Osteoblast (primary cell): ENCODE measurements around the gene PTGDS. TPM values are rescaled to one million over a fixed set of nuclear protein-coding genes. Genes with fewer than 3 reads are reported as not detected.
"Not testable (repeated sequence)": the region's sequence is repeated elsewhere in the genome, so short reads cannot be mapped to it uniquely, and the experiment has no call there.

Source experiments
- DNase-seq: peaks from one replicate; pipeline ENCODE4 v3.0.0; 2011; ENCODE audit warnings: low spot score, mixed read lengths; ENCODE audit not compliant: insufficient read length; ENCODE audit errors: missing footprints
- H2AFZ ChIP-seq: 2 replicates; pipeline ENCODE4 v1.6.0; 2011; ENCODE audit warnings: mild to moderate bottlenecking, low read length
- H3K27ac ChIP-seq: 2 replicates; pipeline ENCODE4 v1.5.1; 2011; ENCODE audit warnings: mild to moderate bottlenecking, low read depth, low read length, moderate library complexity
- H3K27me3 ChIP-seq: 2 replicates; pipeline ENCODE4 v1.6.0; 2012; ENCODE audit warnings: mild to moderate bottlenecking, control low read depth, inconsistent platforms, low read length, moderate library complexity; ENCODE audit not compliant: insufficient read depth
- H3K36me3 ChIP-seq: 2 replicates; pipeline ENCODE4 v1.5.1; 2011; ENCODE audit warnings: mild to moderate bottlenecking, low read length, control low read depth, moderate library complexity; ENCODE audit not compliant: insufficient read depth
- H3K4me1 ChIP-seq: 2 replicates; pipeline ENCODE4 v1.5.1; 2011; ENCODE audit warnings: mild to moderate bottlenecking, low read length, control low read depth, moderate library complexity; ENCODE audit not compliant: insufficient read depth
- H3K4me2 ChIP-seq: 2 replicates; pipeline ENCODE4 v1.6.0; 2011; ENCODE audit warnings: mild to moderate bottlenecking, low read length; ENCODE audit not compliant: insufficient read depth
- H3K4me3 ChIP-seq: fragments of 200-600 bp; sonication (generic); 3 replicates; pipeline ENCODE4 v1.5.1; 2012; ENCODE audit warnings: mild to moderate bottlenecking, low read length, inconsistent platforms; ENCODE audit not compliant: insufficient read depth
- H3K79me2 ChIP-seq: 2 replicates; pipeline ENCODE4 v1.6.0; 2012; ENCODE audit warnings: mild to moderate bottlenecking, low read length, control low read depth, inconsistent platforms; ENCODE audit not compliant: insufficient read depth
- H3K9me3 ChIP-seq: 2 replicates; pipeline ENCODE4 v1.5.1; 2011; ENCODE audit warnings: low read depth, low read length, control low read depth
- H4K20me1 ChIP-seq: 2 replicates; pipeline ENCODE4 v1.6.0; 2012; ENCODE audit warnings: mild to moderate bottlenecking, low read length, control low read depth; ENCODE audit not compliant: insufficient read depth
- CTCF ChIP-seq: IDR thresholded peaks from 2 replicates; pipeline ENCODE4 v1.5.1; 2011; ENCODE audit warnings: mild to moderate bottlenecking, low read depth, low read length, moderate library complexity; ENCODE audit errors: extremely low read depth
- total RNA-seq: library from RNA; depleted of rRNA; stranded (reverse); fragments of >200 nt; gene quantifications from 2 replicates; pipeline ENCODE4 v1.2.3, GENCODE V29; 2012

Gene PTGDS
- total RNA-seq, 1 donor: 57.9 TPM

DNA sequence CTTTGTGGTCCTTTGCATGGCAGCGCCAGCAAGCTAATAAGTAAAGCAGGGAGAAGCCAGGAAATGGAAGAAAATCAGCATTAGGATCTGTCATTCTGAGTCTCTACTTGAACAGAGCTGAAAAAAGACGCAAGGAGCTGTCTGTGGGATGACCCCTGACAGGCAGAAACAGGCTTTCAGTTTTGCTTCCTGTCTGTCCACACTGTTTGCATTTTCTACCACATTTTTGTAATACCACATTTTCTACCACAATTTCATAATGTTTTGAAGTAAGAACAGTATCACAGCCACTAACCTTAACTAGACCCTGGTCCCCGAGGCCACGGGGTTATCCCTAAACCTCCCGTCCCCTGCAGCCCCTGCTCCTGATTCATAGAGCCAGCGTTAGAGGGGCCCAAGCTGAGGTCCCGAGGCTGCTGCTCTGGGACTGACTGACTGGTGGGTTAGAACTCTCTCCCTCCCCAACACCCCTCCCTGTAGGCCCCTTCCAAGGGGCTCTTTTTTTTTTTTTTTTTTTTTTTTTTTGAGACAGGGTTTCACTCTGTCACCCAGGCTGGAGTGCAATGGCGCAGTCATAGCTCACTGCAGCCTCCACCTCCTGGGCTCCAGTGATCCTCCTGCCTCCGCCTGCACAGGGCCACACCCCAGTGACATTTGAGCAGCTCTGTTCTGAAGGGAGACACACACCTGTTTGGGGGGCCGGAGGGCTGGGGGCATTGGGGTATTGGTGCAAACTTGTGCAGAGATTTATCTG lies 23.1 kb downstream of the PTGDS start:
- Histone ChIP-seq H2AFZ (peak overlapping the region; percentile 85), H3K4me2 (peak overlapping the region; percentile 53), H3K79me2 (no peaks in the 10 kb centered on the region), H3K27ac (peak overlapping the region; percentile 48), H3K27me3 (no peaks in the 10 kb centered on the region), H3K4me1 (peaks cover 35% of the 10 kb centered on the region), H3K4me3 (no peak overlapping the region), H3K36me3 (no peaks in the 10 kb centered on the region), H4K20me1 (no peaks in the 10 kb centered on the region), H3K9me3 (no peaks in the 10 kb centered on the region)
- peak; percentile 97 for DNase-seq
- TF ChIP-seq CTCF: no peak

- no peak overlapping the region for H2AFZ ChIP-seq
- no peak overlapping the region for H3K4me2 ChIP-seq
- no peak for TF ChIP-seq CTCF
- H3K79me2 ChIP-seq: no peaks in the 10 kb centered on the region
- no peak overlapping the region for H3K4me3 ChIP-seq
- no peak for DNase-seq
- H3K36me3 ChIP-seq: no peaks in the 10 kb centered on the region
- no peak overlapping the region for H3K27ac ChIP-seq
- H3K27me3 ChIP-seq: no peaks in the 10 kb centered on the region
- no peaks in the 10 kb centered on the region for H4K20me1 ChIP-seq
- peaks cover 23% of the 10 kb centered on the region for H3K4me1 ChIP-seq
- H3K9me3 ChIP-seq: no peaks in the 10 kb centered on the region
Observed at GRCh38 chr9:137001857-137002645, 24.7 kb downstream of the PTGDS start.

- H4K20me1 ChIP-seq: no peaks in the 10 kb centered on the region
- H3K27ac ChIP-seq: no peak overlapping the region
- no peaks in the 10 kb centered on the region for H3K27me3 ChIP-seq
- no peak for TF ChIP-seq CTCF
- H3K4me3 ChIP-seq: no peak overlapping the region
- H2AFZ ChIP-seq: no peak overlapping the region
- no peaks in the 10 kb centered on the region for H3K9me3 ChIP-seq
- H3K36me3 ChIP-seq: no peaks in the 10 kb centered on the region
- H3K79me2 ChIP-seq: no peaks in the 10 kb centered on the region
- no peak for DNase-seq
- peaks cover 18% of the 10 kb centered on the region for H3K4me1 ChIP-seq
- no peak overlapping the region for H3K4me2 ChIP-seq
Observed at GRCh38 chr9:137002646-137003041, 25.3 kb downstream of the PTGDS start.

- H3K27me3 ChIP-seq, H4K20me1 ChIP-seq, H2AFZ ChIP-seq, H3K36me3 ChIP-seq, H3K27ac ChIP-seq, H3K79me2 ChIP-seq, DNase-seq, H3K4me2 ChIP-seq, H3K4me3 ChIP-seq, H3K9me3 ChIP-seq: not testable (repeated sequence)
- H3K4me1 ChIP-seq: peaks cover 17% of the 10 kb centered on the region
- peak; percentile 31 for TF ChIP-seq CTCF
Observed at GRCh38 chr9:137004285-137004684, 27.0 kb downstream of the PTGDS start.
